HepG2 (cell line): ENCODE results near the gene FBRSL1.

Experiments
- ATF5 ChIP-seq: sonication (generic); formaldehyde crosslinking; IDR thresholded peaks from 2 replicates; pipeline ENCODE4 v1.4.0; 2020; ENCODE audit warnings: mild to moderate bottlenecking, low read depth, missing genetic modification reagents
- CENPT ChIP-seq: sonication (generic); formaldehyde crosslinking; IDR thresholded peaks from 2 replicates; pipeline ENCODE4 v1.8.0; 2022; ENCODE audit warnings: low read depth, mild to moderate bottlenecking, moderate library complexity, missing genetic modification reagents
- CREB3 ChIP-seq: sonication (generic); formaldehyde crosslinking; IDR thresholded peaks from 2 replicates; pipeline ENCODE4 v1.5.0; 2020; ENCODE audit warnings: missing genetic modification reagents
- CTCF ChIP-seq: sonication (generic); formaldehyde crosslinking; IDR thresholded peaks from 2 replicates; pipeline ENCODE4 v1.5.0; 2020; ENCODE audit warnings: mild to moderate bottlenecking, missing genetic modification reagents, moderate library complexity
- EZH2 ChIP-seq: conservative IDR thresholded peaks from 2 replicates; pipeline ENCODE4 v1.6.1; 2012; ENCODE audit warnings: mild to moderate bottlenecking, low read depth, low read length, moderate library complexity
- HMG20B ChIP-seq: conservative IDR thresholded peaks from 2 replicates; pipeline ENCODE4 v1.6.1; 2016; ENCODE audit warnings: missing genetic modification reagents, missing compliant biosample characterization
- IRF2 ChIP-seq: IDR thresholded peaks from 2 replicates; pipeline ENCODE4 v1.6.1; 2018; ENCODE audit warnings: missing genetic modification reagents, missing compliant biosample characterization
- NBN ChIP-seq: fragments of 450-650 bp; conservative IDR thresholded peaks from 2 replicates; pipeline ENCODE4 v1.6.1; 2017
- SOX6 ChIP-seq, 2 experiments: fragments of 450-650 bp in 1 of 2; sonication (generic) in 1 of 2; formaldehyde crosslinking in 1 of 2; IDR thresholded peaks; 2 replicates each; pipeline versions ENCODE4 v1.4.0 to v1.6.1; 2017 to 2020; ENCODE audit warnings: antibody characterized with exemption in 1 of 2, mild to moderate bottlenecking in 1 of 2, missing genetic modification reagents in 1 of 2
- XRCC5 ChIP-seq: fragments of 200-400 bp; formaldehyde crosslinking; optimal IDR thresholded peaks from 2 replicates; pipeline ENCODE3; 2017; ENCODE audit warnings: mild to moderate bottlenecking, low read length
- ZMAT5 ChIP-seq: sonication (generic); formaldehyde crosslinking; IDR thresholded peaks from 2 replicates; pipeline ENCODE4 v1.5.0; 2020; ENCODE audit warnings: mild to moderate bottlenecking, low read depth, missing genetic modification reagents, borderline replicate concordance
- ZNF274 ChIP-seq: sonication (generic); formaldehyde crosslinking; IDR thresholded peaks from 2 replicates; pipeline ENCODE4 v1.5.1; 2020; ENCODE audit warnings: mild to moderate bottlenecking, missing genetic modification reagents
- ZNF513 ChIP-seq: sonication (generic); formaldehyde crosslinking; conservative IDR thresholded peaks from 2 replicates; pipeline ENCODE4 v1.5.0; 2020; ENCODE audit warnings: missing genetic modification reagents
- ZSCAN5A ChIP-seq: sonication (generic); formaldehyde crosslinking; IDR thresholded peaks from 2 replicates; pipeline ENCODE4 v1.8.0; 2022; ENCODE audit warnings: mild to moderate bottlenecking, missing genetic modification reagents, borderline replicate concordance

- no peak for TF ChIP-seq CTCF (CRISPR knock-in tag)
- TF ChIP-seq ZSCAN5A (CRISPR knock-in tag), result no peak
- no peak for TF ChIP-seq HMG20B (CRISPR knock-in tag)
- no peak for TF ChIP-seq CREB3
- TF ChIP-seq ZNF274 (CRISPR knock-in tag), result no peak
- no peak for TF ChIP-seq NBN
- no peak for TF ChIP-seq XRCC5
- TF ChIP-seq ZNF513 (CRISPR knock-in tag), result no peak
- TF ChIP-seq ATF5 (CRISPR knock-in tag), result no peak
- no peak for TF ChIP-seq CENPT (CRISPR knock-in tag)
- no peak for TF ChIP-seq SOX6 (IDR thresholded peaks at IDR 0.05)
- TF ChIP-seq SOX6 (CRISPR knock-in tag; IDR thresholded peaks at IDR 0.05), result no peak
- no peak for TF ChIP-seq ZMAT5 (CRISPR knock-in tag)
- TF ChIP-seq IRF2 (CRISPR knock-in tag), result no peak
- peak; percentile 3; the same call in 1 of the 2 replicates for TF ChIP-seq EZH2
These were observed 33.6 kb upstream of the FBRSL1 start for GRCh38 chr12:132456186-132456943.
